ENCODE data around the gene OLFML2B.
A peak's percentile ranks its signal among the peaks of the same experiment; 100 is the strongest.
"Not testable (repeated sequence)": the region's sequence is repeated elsewhere in the genome, so short reads cannot be mapped to it uniquely, and the experiment has no call there.

Gene OLFML2B

DNA sequence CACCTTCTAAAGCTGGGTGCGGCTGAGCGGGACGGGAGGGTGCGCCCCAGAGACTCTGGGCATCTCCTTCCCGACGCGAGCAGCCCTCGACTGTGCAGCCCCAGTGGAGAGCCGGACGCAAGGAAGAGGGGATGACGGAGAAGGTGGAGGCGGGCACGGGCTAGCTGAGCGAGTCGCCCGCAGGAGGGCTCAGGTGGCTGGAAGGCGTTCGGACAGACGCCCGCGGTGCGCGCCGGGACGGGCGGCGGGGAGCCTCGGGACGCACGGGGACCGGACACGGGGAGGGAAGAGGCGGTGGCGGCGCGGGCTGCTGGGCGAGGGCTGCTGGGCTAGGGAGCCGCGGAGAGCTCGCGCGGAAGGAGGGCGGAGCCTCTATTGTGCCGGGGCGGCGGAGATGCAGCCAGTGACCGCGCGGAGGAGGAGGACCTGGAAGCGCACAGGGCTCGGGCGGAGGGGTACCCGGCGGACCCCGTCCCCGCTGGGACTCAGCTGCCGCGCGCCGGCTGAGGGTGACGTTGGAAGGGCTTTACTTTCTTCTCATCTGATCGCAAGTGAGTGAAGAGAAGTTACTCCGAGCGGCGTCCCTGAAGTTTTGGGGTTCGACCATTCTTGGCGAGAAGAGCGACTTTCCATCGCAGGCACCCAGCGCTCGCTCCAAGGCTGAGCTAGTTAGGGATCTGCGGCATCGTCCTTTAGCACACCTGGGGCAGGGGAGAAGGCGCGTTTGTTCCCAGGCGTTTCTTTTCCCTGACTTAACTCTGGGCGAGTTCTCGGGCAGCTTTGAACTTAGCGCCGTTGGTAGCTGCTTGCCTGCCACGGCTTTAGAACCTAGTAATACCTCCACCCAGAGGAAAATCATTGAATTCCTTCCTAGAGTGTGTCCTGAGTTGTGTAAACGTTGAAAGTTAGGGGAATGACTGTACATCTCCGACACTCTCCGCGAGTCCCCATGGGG lies at the start of gene OLFML2B:
OLFML2B (minus strand) TSS at position 323 of the 955 bp plus-strand sequence. CDS start 439 bp downstream, outside the sequence.
- DNase-seq (ENCODE audit: low spot score) = peak; percentile 41

DNA sequence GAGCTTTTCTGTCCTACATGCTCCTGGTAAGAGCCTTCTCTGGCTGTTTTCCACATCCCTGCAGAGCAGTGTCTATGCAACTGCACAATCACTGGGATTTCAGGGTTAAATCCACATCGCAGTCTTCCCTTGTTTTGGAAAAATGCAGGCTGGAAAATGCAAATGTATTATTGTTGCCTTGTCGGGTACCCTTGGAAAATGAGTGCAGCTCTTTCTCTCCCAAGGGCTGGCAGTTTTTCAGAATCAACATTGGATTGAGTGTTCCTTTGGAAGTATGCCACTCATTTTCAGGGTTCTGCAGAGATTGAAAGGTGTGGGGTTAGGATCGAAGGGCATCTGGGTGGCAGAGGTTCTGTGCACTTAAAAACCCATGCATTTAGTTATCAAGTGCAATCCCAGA lies 49.1 kb upstream of the OLFML2B start:
- no peak for DNase-seq (ENCODE audit: low spot score)

GRCh38 chr1:162070825-162071224 lies 47.2 kb upstream of the OLFML2B start:
- DNase-seq (ENCODE audit: low spot score) = no peak

DNA sequence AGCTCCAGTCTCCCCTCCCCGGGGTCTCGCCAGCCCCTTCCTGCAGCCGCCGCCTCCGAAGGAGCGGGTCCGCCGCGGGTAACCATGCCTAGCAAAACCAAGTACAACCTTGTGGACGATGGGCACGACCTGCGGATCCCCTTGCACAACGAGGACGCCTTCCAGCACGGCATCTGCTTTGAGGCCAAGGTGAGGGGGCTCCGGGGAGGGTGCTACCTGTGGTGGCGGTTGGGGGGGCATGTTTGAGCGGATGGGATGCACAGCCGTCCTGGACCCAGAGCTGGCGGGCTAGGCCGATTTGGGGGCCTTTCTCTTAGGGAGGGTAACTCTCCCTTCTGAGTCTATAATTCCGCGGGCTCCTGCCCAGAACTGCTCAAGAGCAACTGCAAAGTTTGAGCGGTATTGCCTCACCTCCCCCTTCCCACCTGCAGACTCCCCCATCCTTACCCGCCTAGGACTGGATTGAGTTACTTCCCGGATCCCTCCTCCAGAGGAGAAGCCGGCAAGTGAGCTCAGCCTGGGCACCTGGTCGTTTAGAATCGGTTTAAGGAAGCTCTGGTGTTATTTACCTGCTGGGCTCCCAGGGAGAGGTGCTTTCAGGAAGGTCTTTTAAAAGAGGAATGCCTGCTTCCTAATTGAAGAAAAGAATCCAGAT lies 46.6 kb upstream of the OLFML2B start:
- DNase-seq (ENCODE audit: low spot score) = peak; percentile 1

DNA sequence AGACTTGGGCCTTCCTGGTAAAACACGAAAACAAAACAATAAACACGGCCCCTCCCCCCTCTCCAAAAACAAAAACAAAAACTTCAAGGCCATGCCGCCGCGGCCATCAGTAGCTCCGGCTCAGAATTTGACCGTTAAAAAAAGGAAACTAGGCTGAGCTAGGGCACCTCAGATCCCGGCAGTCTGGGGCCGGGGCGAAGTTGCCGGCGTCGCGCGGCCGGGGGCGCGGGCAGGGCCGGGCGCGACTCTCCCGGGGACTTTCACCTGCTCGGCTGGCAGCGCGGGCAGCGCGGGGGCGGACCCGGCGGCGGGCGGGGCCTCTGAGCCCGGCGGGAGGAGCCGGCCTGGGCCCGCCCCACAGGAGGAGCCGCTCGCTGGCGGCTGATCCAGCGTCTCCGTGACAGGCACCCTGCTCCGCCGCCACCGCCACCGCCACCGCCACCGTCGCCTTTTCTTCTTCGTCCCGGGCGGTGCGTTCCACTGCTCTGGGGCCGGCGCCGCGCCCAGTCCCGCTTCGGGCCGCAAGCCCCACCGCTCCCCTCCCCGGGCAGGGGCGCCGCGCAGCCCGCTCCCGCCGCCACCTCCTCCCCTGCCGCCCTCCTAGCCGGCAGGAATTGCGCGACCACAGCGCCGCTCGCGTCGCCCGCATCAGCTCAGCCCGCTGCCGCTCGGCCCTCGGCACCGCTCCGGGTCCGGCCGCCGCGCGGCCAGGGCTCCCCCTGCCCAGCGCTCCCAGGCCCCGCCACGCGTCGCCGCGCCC lies 45.8 kb upstream of the OLFML2B start, which contains the start of gene NOS1AP:
NOS1AP (plus strand) TSS at position 358 of the 760 bp plus-strand sequence. CDS start 487 bp downstream, outside the sequence.
- peak; percentile 64 for DNase-seq (ENCODE audit: low spot score)

DNA sequence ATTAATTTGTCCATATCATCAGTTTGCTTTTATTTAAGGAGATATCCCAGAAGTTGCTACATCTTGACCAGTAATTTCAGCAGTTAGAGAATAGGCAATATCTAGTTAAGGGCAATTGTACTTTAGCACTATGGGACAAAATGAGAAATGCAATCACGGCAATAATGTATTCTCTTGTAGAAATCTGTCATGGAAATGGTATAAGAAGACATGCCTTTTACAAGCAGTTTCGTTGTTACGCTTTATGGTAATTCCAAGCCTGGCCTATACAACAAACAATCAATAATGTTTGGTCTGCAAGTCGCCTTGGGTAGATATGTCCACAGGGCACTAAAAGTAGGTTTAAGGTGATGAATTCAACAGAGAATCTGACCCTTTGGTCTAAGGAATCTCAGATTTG lies 44.6 kb upstream of the OLFML2B start:
- no peak for DNase-seq (ENCODE audit: low spot score)

DNA sequence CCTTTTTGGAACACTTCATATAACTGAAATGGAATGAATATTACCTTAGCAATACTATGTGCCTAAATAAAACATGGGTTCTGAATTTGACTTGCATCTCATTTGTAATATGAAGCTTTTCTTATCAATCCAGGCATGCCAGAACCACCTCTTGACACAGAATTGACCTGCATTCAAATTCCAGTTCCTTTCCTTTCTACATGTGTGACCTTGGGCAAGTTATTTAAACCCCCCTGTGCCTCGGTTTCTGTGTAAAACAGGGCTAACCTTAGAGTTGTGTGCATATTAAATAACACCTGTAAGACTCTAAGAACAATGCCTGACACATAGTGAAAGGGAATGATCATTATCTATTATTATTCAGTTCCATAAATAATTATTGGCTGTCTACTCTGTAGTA lies 43.8 kb upstream of the OLFML2B start:
- no peak for DNase-seq (ENCODE audit: low spot score)

- not testable (repeated sequence) for DNase-seq (ENCODE audit: low spot score)
These were observed 43.2 kb upstream of the OLFML2B start for GRCh38 chr1:162066836-162067235.

GRCh38 chr1:162065016-162065415 lies 41.3 kb upstream of the OLFML2B start:
- no peak for DNase-seq (ENCODE audit: low spot score)

GRCh38 chr1:162062542-162063015 lies 38.9 kb upstream of the OLFML2B start:
- DNase-seq (ENCODE audit: low spot score) = no peak

GRCh38 chr1:162060314-162060713 lies 36.6 kb upstream of the OLFML2B start:
- DNase-seq (ENCODE audit: low spot score) = no peak

GRCh38 chr1:162059721-162060120 lies 36.1 kb upstream of the OLFML2B start:
- DNase-seq (ENCODE audit: low spot score) = no peak

DNA sequence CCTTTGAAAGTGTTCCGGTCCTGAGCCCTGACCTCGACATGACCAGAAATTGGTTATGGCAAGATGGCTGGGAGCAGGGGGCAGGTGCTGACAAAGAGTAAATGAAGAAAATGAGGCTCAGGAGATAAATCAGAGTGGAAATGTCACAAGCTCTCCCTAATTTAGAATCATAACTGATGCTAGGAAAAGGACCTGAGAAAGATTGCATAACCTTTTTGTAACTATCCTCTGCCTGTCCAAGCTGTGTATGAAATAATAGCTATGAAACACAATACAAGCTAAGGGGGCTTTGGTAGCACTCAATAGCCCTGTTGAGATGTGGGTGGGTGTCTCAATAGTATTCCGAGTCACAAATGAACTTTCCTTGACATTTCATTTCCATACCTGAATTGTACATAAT lies 32.9 kb upstream of the OLFML2B start:
- no peak for DNase-seq (ENCODE audit: low spot score)

GRCh38 chr1:162056043-162056442 lies 32.4 kb upstream of the OLFML2B start:
- DNase-seq (ENCODE audit: low spot score) = peak; percentile 19

DNA sequence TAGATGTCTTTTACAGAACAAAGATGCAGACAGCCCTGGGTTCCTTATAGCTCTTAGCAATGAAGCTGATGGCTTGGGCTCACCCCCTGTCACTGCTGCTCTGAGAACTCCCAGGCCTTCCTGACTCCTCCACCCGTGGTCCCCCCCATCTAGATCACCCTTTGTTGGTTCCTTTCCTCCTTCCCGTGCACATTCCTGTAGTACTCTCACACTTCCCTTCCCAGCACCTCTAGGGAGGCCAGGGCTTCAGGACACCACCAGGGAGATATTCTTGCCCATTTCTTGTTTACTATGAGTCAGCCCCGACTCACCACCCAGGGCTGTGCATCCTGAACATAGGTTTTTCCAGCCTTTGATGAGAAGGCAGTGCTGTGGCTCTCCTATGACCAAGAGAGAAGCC lies 31.4 kb upstream of the OLFML2B start:
- no peak for DNase-seq (ENCODE audit: low spot score)

- DNase-seq (ENCODE audit: low spot score) = not testable (repeated sequence)
These were observed 30.3 kb upstream of the OLFML2B start for GRCh38 chr1:162053949-162054348.

- no peak for DNase-seq (ENCODE audit: low spot score)
These were observed 23.3 kb upstream of the OLFML2B start for GRCh38 chr1:162046921-162047320.

GRCh38 chr1:162042361-162042760 lies 18.7 kb upstream of the OLFML2B start:
- DNase-seq (ENCODE audit: low spot score) = no peak

DNA sequence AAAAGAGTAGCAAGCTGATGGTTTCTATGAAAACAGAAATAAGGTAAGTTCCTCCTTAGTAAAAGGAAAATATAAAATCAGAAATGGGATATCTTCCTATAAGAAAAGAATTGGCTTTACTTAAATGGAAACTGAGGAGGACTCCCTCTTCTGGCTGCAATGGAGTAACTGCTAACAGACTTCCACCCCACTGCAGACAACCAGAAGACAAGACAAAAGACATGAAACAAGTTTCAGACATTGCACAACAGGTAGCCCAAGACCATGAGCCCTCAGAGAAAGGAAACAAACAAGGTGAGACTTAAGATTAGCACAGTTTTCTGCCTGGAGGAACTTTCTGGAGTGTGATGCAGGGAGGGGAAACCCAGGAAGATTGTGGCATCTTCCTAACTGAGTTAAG lies 17.0 kb upstream of the OLFML2B start:
- DNase-seq (ENCODE audit: low spot score) = no peak

DNA sequence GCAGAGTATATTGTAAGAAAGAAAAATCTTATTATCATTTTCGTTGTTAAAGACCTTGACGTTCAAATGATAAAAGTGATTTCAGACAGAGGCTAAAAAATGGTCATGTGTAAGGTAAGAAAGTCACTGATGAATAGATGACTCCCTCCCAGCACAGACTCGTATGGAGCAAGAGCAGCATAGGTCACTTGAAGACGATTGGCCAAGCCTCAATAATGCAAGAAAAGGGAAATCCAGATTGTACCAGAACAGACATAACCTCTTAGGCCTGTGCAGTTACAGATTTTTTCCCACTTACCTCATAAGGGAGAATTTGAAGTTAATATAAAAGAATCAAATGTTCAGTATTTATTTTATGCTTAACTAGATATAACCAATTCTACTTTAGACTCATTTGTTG lies 16.3 kb upstream of the OLFML2B start:
- DNase-seq (ENCODE audit: low spot score) = no peak

- no peak for DNase-seq (ENCODE audit: low spot score)
These were observed 15.0 kb upstream of the OLFML2B start for GRCh38 chr1:162038624-162039023.

- DNase-seq (ENCODE audit: low spot score) = no peak
These were observed 12.5 kb upstream of the OLFML2B start for GRCh38 chr1:162036163-162036562.
